Measurements from ENCODE around the gene DTYMK.

Gene DTYMK, protein sequence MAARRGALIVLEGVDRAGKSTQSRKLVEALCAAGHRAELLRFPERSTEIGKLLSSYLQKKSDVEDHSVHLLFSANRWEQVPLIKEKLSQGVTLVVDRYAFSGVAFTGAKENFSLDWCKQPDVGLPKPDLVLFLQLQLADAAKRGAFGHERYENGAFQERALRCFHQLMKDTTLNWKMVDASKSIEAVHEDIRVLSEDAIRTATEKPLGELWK

DNA sequence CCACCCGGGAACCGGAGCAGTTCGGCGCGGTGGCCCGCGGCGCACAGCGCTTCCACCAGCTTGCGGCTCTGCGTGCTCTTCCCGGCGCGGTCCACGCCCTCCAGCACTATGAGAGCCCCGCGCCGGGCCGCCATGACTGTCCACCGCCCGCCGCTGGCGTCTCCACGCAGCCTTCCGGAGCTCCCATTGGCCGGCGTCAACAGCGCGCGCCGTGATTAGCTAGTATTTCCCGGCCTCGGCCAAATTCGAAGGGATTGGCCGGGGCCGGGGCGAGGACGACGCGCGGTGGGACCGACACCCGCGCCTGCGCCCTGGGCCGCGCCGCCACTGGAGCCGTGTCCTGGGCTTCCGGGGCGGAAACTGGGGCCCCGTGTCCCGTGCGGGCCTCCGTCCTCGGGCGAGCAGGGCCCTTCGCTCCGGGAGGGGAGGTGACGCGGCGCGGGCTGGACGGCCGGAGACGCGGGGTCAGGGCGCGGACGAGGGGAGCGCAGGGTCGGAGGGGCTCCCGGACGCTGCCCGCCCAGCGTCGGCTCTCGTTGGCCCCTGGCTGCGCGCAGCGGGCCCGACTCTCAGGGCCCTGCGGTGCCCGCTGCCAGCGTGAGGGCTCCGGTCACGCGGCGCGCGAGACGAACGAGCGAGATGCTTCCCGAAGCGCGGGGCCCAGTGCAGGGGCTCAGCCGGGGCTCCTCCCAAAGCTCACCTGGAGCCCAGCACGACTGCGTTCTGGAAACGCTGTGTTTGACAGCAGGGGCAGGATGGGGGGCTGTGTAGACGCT lies at the start of gene DTYMK:
Gene DTYMK (minus strand): TSS at position 166 of the 776 bp plus-strand sequence. CDS start 32 bp downstream, at position 134.
- peak; percentile 99 for DNase-seq (ENCODE audit: low read depth, low spot score)

DNA sequence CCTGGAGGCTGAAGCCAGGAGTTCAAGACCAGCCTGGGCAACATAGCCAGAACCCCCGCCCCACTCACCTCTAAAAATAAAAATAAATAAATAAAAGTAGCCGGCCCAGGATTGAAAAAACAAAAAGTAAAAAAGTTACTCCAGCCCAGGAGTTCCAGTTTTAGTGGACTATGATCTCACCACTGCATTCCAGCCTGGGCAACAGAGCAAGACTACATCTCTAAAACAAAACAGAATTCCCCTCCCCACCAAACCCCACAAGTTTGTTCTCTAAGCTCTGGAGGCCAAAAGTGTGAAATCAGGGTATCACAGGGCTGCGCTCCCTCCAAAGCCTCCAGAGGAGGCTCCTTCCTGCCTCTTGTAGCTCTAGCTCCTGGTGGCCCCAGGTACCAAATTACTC lies 49.5 kb upstream of the DTYMK start:
- no peak for DNase-seq (ENCODE audit: low read depth, low spot score)

DNA sequence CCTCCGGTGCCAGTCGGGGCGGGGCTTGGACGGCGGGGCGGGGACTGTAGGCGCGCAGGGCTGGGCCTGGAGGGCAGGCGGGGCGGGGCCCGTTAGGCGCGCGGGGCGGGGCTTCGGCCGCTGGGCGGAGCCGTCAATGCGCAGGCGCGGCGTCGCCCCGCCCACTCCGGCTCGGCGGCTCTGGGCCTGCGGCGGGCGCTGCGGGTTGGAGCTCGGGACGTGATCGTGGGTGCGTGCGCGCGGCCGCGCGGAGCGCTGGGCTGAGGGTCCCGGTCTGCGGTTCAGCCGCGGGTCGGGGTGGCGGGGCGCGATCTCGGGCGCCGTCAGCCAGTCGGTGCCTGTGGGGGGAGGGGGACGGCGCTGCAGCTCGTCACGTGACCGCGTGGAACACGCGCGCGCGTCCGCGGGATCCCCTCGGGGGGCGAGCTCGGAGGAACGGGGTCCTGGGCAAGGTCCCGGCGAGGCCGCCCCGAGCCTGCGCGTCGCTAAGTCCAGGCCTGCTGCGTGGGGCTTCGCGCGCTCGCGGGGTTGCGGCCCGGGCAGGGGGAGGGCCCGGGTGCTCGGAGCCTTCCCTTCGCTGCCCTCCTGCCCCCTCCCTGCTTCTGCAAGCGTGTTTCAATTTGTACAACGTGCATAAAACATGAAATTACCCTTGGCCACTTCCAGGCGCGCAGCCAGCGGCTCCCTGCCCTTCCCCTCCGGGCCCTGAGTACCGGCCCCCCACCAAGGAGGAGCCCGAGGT lies 48.0 kb upstream of the DTYMK start, which contains the start of gene D2HGDH:
Gene D2HGDH (plus strand): TSS at position 164 of the 742 bp plus-strand sequence. CDS start 595 bp downstream, outside the sequence.
- peak; percentile 96 for DNase-seq (ENCODE audit: low read depth, low spot score)

DNA sequence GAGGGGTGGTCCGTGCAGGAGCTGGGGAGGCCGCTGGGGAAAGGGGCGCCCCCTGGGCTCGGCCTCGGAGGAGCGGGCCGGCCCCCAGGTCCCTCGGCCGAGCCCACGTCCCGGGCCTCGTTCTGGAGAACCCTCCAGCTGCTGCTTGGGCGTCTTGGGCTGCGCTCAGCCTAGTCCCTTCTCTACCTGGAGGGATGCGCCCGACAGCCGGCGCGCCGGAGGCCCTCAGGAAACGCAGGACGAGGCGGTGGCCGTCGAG lies 47.5 kb upstream of the DTYMK start:
- no peak for DNase-seq (ENCODE audit: low read depth, low spot score)

DNA sequence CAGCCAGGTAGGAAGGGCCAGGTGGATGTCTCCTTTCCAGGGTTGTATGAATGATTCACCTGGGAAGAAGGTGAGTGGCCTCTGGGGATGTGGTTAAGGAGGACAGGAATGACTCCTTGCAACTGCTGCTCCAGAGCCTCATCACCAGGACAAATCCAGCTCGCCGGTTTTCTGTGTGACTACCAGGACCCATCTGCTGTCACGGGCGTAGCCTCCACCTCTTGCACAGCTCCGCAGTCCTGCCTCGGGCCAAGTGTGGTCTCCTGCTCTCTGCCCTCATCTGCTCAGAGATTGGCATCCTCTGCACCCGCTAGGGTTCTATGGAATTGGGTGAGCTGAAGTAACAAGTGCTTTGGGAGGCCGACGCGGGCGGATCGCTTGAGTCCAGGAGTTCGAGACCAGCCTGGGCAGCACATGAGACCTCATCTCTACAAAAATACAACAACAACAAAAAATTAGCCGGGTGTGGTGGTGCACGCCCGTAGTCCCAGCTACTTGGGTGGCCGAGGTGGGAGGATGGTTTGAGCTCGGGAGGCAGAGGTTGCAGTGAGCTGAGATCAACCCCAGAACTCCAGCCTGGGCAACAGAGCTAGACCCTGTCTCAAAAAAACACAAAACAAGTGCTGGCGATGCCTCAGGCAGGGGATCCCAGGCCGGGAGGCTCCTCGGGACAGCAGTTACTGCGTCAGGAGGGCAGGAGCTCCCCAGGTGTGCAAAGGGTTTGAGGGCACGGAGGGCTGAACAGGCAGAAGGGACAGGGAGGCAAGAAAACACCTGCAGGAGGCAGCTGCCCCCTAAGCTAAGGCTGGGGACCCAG lies 47.0 kb upstream of the DTYMK start:
- no peak for DNase-seq (ENCODE audit: low read depth, low spot score)

DNA sequence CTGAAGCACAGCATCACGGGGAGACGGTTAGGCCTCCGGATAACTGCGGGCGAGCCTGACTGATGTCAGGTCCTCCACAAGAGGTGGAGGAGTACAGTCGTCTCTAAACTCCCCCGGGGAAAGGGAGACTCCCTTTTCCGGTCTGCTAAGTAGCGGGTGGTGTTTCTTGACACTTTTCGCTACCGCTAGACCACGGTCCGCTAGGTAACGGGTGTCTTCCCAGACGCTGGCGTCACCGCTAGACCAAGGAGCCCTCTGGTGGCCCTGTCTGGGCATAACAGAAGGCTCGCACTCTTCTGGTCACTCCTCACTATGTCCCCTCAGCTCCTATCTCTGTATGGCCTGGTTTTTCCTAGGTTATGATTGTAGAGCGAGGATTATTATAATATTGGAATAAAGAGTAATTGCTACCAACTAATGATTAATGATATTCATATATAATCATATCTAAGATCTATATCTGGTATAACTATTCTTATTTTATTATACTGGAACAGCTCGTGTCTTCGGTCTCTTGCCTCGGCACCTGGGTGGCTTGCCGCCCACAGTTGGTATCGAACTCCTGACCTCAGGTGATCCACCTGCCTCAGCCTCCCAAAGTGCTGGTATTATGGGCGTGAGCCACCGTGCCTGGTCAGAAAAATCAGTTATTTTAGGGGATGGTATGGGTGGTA lies 46.0 kb upstream of the DTYMK start:
- peak; percentile 42 for DNase-seq (ENCODE audit: low read depth, low spot score)

DNA sequence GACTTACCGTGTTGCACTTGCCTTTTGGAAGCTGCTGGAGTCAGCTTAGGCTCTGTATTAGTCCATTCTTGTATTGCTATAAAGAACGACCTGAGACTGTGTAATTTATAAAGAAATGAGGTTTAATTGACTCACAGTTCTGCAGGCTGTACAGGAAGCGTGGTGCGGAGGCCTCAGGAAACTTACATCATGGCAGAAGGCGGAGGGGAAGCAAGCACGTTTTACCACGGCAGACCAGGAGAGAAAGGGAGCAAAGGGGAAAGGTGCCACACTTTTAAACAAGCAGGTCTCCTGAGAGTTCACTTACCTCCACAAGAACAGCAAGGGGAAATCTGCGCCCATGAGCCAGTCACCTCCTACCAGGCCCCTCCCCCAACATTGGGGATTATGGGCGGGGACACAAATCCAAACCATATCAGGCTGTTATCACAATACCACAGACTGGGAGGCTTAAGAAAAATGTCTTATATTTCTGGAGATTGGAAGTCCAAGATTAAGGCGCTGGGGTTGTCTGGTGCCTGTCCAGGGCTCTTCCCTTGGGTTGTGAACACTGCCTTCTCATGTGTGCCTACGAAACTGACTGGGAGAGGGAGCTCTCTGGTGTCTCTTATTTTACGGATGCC lies 44.2 kb upstream of the DTYMK start:
- no peak for DNase-seq (ENCODE audit: low read depth, low spot score)

DNA sequence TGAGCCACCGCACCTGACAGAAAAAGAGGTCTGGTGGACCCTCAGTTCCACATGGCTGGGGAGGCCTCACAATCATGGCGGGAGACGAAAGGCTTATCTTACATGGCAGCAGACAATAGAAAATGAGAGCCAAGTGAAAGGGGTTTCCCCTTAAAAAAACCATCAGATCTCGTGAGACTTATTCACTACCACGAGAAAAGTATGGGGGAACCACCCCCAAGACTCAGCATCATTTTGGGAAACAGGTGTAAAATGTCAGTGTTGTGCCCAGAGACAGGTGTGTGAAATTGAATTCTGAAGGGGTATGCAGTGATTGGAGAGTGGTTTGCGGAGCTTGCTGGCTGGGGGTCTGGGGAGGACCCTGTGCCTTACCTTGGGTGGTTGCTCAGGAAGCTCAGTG lies 43.3 kb upstream of the DTYMK start:
- no peak for DNase-seq (ENCODE audit: low read depth, low spot score)

DNA sequence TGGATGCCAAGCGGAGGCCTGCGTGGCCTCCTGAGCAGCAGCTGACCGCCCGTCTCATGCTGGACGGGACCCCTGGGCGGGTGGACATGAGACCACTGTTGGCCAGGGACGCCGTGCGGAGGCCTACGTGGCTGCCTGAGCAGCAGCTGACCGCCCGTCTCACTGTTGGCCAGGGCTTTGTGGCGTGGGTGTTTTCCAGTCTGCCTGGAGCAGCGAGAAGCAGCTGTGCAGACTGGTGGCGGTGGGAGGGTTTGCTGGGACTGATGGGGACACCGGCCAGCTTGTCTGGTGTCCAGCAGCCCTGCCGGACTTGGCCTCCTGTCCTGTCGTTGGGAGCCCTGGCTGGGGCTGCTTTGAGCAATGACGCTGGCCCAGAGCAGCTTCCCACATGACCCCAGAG lies 42.0 kb upstream of the DTYMK start:
- no peak for DNase-seq (ENCODE audit: low read depth, low spot score)

DNA sequence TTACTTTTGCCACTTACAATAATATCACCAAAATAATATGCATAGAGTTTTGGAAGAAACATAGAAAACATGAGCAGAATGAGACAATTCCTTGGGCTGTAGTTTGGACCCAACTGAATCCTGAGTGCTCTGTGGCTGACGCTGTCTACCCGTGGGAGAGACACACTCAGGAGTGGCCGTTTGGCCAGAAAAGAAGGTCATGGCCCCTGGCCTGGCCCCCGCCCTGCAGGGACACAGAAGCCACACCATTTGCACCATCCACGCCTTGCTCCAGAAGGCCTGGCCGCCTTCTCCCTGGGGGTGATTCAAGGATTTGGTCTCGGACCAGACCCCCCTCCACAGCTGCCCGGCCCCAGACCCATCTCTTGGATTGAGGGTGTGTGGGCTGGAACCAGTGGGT lies 41.4 kb upstream of the DTYMK start:
- no peak for DNase-seq (ENCODE audit: low read depth, low spot score)

DNA sequence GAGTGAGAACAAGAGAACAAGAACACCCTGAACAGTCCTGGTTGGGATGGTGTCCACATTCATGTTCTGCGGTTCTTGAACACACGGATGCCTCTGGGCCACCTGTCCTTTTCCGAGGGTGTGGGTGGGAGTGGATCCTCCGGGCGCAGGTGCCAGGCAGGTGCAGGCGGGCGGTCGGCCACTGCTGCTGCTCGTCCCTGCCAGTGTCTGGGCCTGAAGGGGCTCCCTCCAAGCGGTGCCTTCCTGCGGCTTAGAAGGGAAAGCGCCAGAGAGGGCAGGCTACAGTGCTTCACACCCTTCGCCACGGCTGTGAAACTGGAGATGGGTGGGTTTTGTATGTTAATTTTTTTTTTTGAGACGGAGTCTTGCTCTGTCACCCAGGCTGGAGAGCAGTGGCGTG lies 39.8 kb upstream of the DTYMK start:
- DNase-seq (ENCODE audit: low read depth, low spot score) = no peak

DNA sequence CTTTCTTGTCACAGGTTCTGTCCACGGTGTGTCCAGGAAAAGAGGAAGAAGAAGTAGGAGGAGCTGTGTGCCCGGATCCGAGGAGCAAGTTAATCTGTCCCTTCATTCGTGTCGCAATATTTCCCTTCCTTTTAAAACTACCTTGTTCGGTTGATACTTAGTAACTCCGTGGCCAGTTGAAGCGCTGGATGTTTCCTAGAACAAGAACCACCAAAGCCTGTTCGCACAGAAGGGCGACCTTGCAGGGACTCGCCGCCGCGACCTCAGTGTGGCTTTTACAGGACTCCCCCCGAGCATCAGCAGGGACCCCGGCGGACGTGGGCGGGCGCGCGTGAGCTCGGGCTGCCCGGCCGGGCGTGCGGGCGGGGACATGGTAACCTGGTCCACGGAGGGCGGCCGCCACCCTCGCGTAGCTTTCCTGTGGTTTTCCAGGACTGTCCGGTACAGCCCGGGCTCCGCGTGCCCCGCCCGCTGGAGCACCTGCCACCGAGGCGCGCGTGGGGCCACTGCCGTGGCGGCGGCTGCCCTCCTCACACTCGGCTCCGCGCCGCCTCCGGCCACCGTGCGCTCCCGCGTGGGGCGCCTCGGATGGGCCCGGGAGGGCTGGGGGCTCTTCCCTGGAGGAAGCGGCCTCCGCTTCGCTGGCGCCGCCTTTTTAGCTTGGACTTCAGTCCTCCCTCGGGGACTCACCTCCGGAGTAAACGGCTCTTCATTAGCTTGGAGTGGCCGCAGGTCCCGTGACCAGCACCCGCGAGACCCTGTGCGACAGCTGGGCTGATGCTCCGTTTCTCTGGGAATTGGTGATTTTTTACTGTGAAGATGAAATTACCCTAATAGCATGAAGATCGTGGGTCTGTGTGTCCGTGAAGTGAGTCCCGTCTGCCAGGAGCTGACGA lies 38.6 kb upstream of the DTYMK start:
- no peak for DNase-seq (ENCODE audit: low read depth, low spot score)

DNA sequence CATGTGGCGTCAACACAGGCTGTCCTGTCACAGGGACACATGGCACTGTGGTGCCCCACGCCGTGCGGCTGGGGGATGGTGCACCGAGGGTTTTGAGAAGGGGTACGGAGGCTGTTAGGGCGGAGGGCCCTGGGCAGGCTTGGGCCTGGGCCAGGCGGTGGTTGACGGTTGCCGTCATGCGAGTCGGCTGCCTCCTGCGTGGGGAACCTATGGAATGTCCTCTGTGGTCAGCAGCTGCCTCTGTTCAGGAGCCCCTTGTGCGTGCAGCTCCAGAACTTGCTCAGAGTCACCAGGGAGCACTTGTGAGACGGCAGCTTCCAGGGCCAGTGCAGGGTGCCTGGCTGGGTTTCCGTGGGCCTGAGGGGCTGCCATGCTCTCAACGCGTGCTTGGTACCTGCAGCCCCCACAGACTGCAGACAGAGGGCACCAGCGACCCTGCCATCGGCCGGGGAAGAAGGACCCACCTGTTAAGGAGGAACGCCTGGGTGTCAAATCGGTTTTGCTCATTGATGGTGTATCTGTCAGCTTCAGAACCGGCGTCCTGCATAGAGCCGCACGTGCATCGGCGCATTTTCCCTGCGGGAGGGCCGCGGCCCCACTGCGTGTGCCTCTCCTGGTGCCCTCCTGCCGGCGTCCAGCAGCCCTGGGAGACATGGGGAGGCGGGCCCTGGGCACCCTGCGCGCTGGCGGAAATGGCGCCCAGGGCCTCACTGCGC lies 37.8 kb upstream of the DTYMK start:
- no peak for DNase-seq (ENCODE audit: low read depth, low spot score)

DNA sequence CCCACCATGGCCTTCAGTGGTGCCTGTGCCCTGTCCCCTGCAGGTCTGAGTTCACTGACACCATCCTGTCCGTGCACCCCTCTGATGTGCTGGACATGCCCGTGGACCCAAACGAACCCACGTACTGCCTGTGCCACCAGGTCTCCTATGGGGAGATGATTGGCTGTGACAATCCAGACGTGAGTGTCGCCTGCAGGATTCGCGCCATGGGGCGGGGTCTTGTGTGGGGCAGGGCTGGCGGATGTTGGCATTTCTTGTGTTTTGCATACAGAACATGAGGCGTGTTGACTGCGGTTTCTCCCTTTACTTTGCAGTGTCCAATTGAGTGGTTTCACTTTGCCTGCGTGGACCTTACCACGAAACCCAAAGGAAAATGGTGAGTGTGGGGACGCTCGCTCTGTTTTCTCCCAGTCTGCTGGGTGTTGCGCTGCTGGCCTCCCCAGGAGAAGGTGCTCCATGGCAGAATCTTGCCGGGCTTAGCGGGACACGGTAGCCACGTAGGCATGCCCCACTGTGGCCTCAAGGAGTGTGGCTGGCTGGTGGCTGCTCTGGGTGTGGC lies 36.4 kb upstream of the DTYMK start:
- DNase-seq (ENCODE audit: low read depth, low spot score) = no peak

DNA sequence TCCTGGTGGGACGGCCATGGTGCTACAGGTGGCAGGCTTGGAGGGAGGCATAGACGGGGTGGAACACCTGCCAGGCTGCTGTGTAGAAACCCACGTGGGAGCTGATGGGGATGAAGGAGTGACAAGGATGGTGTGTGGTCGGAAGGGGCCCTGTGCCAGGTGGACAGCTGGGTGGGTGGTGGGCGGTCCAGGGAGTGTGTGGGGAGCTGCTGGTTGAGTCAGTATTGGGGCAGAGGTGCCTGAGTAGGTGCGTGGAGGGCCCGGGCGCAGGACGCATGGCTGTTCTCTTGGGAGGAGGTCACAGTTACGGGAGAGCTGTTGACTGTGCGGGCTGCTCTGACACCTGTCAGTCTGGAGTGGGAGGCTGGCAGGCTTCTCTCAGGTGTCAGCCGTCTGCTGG lies 35.2 kb upstream of the DTYMK start:
- no peak for DNase-seq (ENCODE audit: low read depth, low spot score)

DNA sequence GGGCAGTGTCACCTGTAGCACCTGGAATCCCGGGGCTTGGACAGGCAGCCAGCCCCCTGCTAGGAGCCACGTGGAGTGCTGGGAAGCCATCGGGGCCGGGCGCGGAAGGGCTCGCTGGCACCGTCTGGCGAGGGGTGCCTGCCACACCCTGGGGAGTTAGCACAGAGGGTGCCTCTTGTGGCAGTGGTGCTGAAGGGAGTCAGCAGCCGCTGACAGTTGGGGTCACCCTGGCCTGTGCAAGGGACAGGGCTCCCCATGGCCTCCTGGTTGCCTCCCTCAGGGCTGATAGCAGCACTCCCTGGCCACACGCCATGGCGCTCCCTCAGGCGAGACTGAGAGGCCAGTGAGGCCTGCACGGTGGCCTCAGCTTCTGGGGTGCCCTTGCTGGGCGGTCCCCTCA lies 33.9 kb upstream of the DTYMK start:
- no peak for DNase-seq (ENCODE audit: low read depth, low spot score)

DNA sequence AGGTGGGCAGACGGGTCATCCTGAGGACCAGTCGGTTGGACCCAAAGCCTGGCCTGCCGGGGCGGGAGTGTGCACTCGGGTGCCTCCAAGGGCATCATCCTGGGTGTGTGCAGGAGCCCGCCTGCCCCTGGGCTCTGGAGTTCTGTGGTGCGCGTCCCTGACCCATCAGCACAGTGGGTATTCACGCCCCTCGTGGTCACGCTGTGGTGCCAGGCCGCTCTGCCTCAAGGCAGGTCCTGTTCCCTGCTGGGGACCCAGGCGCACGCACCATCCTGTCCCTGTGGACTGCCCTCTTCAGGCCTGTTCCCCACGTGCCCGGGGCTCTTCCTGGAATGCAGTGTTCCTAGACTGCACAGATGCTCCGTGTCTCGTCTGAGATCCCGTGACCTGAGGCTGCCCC lies 33.5 kb upstream of the DTYMK start:
- no peak for DNase-seq (ENCODE audit: low read depth, low spot score)

DNA sequence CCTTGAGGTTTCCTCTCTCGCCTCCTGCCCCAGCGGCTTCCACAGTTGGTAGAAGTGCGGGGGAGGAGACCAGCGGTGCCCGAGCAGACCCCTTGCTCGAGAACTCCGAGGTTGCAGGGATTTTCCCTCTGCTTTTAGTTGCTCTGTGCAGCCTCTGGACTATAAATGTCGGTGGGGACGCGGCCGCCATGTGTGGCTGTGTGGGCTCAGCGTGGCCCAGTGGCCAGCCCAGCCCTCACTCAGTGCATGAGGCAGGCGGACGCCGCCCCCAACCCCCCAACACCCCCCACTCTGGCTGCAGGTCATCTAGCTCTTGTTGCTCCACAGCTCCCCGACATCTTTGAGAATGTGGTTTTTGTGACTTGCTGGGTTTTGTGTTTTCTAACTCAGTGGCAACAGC lies 32.5 kb upstream of the DTYMK start:
- DNase-seq (ENCODE audit: low read depth, low spot score) = no peak

DNA sequence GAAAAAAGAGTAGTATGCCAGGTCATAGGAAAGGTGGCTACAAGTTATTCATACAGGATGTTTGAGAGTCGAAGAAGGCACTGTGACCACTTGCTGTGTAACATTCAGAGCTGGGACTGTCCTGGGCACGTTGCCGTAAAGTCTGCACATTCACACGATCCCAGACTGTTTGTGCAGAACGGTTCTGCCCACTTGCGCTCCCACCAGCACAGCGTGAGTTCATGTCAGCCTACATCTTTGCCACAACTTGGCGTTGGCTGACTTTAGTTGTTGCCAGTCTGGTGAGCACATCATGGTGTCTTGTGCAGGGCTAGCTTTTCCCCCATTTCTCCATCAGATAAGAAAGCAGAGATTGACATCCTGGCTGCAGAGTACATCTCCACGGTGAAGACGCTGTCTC lies 22.3 kb upstream of the DTYMK start:
- no peak for DNase-seq (ENCODE audit: low read depth, low spot score)
